NCI-H146 treated with DMSO at 0.1 percent for 48 hours (cell line): ENCODE results near the gene NXN.
"Not testable (repeated sequence)": the region's sequence is repeated elsewhere in the genome, so short reads cannot be mapped to it uniquely, and the experiment has no call there.

Experiments
- DNase-seq: peaks from one replicate; lab custom pipeline; 2025; ENCODE audit not compliant: unreplicated experiment; lab: John Stamatoyannopoulos, UW

The NXN gene

GRCh38 chr17:802901-803881 is 176.4 kb downstream of the NXN start:
- no peak for DNase-seq

- DNase-seq = no peak
Measured at GRCh38 chr17:802481-802880, 177.1 kb downstream of the NXN start.

GRCh38 chr17:801660-802059 is 177.9 kb downstream of the NXN start:
- no peak for DNase-seq

GRCh38 chr17:800446-801242 is 178.9 kb downstream of the NXN start:
- DNase-seq = no peak

- DNase-seq = no peak
Measured at GRCh38 chr17:799261-799660, 180.3 kb downstream of the NXN start.

GRCh38 chr17:798246-798645 is 181.3 kb downstream of the NXN start:
- no peak for DNase-seq

GRCh38 chr17:797236-797840 is 182.2 kb downstream of the NXN start:
- DNase-seq = no peak

GRCh38 chr17:796609-797008 is 183.0 kb downstream of the NXN start:
- no peak for DNase-seq

GRCh38 chr17:795721-796120 is 183.9 kb downstream of the NXN start:
- DNase-seq = no peak

GRCh38 chr17:795276-795675 is 184.3 kb downstream of the NXN start:
- no peak for DNase-seq

GRCh38 chr17:794876-795275 is 184.7 kb downstream of the NXN start:
- peak; percentile 35 for DNase-seq

GRCh38 chr17:792277-792676 is 187.3 kb downstream of the NXN start:
- DNase-seq = no peak

- no peak for DNase-seq
Measured at GRCh38 chr17:791829-792228, 187.7 kb downstream of the NXN start.

GRCh38 chr17:790874-791247 is 188.7 kb downstream of the NXN start:
- not testable (repeated sequence) for DNase-seq

GRCh38 chr17:789931-790873 is 189.4 kb downstream of the NXN start:
- DNase-seq = not testable (repeated sequence)

- no peak for DNase-seq
Measured at GRCh38 chr17:789160-789840, 190.3 kb downstream of the NXN start.

- no peak for DNase-seq
Measured at GRCh38 chr17:788551-788950, 191.0 kb downstream of the NXN start.

GRCh38 chr17:787641-788221 is 191.8 kb downstream of the NXN start:
- DNase-seq = no peak

GRCh38 chr17:785901-786300 is 193.7 kb downstream of the NXN start:
- DNase-seq = not testable (repeated sequence)

GRCh38 chr17:784143-784542 is 195.4 kb downstream of the NXN start:
- no peak for DNase-seq
